ENCODE data around the gene ZNF182.
"Not testable (repeated sequence)": the region's sequence is repeated elsewhere in the genome, so short reads cannot be mapped to it uniquely, and the experiment has no call there.

The ZNF182 gene

DNA sequence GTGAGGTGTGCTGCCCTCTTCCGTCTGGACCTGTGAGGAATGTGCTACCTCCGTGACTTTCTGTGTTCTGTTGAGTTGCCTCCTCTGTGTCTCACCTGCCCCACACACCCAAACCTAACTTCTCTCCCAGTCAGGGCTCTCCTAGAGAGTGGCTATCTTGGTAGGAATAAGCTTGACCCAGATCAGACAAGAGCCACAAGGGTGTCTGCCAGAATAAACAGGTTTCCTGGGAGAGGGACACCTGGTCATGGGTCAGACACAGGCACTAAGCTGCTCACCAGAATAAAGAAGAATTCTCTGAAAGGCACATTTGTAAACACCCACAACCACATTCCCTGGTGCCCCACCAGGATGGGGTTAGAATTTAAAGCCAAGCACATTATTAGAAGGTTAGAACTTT, 11.1 kb downstream of the ZNF182 start:
- no peak for DNase-seq

DNA sequence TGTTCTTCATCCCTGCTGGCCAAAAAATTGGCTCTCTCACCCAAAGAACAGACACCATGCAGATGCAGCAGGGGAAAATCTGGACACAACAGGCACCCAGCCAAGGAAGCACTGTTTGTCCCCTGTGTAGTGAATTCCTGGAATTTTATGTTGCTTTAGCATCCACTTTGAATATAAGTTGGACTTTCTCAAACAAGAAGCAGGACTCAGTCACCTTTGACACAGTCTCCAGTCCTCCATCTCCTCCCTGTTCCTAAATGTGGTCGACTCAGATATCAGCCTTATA, 11.8 kb downstream of the ZNF182 start:
- DNase-seq: no peak

DNA sequence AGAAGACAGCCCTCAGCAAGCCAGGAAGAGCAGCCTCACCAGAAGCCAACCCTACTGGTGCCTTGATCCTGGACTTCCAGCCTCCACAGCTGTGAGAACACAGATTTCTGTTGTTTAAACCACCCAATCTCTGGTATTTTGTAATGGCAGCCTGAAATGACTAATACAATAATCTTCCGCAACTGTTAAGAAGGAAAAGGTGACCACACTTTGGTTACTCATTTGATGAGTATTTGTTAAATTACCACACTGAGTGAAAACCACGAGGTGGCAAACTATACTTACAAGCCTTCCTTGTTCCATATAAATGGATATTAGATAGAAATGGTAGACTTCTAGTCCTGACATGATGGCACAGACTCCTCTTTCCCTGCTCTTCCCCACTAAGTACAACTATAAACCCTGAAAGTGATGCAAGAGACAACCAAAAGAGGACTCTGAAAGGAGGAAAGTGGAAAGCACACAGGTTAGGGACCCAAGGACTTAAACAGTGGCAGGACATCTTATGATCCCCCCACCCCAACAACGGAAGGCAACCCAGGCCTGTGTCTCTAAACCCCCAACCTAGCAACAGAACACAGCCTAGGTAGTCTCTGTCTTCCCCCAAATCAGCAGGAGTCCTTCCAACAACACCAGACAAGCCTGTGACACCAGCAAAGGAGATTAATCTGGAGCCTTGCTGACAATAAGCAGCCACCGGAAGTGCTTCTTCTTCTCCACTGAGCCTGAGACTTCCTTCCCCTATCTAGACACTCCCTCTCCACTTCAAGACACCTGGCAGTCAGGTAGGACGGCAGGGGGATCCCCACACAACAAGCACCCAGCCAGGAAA, 12.3 kb downstream of the ZNF182 start:
- DNase-seq: no peak

DNA sequence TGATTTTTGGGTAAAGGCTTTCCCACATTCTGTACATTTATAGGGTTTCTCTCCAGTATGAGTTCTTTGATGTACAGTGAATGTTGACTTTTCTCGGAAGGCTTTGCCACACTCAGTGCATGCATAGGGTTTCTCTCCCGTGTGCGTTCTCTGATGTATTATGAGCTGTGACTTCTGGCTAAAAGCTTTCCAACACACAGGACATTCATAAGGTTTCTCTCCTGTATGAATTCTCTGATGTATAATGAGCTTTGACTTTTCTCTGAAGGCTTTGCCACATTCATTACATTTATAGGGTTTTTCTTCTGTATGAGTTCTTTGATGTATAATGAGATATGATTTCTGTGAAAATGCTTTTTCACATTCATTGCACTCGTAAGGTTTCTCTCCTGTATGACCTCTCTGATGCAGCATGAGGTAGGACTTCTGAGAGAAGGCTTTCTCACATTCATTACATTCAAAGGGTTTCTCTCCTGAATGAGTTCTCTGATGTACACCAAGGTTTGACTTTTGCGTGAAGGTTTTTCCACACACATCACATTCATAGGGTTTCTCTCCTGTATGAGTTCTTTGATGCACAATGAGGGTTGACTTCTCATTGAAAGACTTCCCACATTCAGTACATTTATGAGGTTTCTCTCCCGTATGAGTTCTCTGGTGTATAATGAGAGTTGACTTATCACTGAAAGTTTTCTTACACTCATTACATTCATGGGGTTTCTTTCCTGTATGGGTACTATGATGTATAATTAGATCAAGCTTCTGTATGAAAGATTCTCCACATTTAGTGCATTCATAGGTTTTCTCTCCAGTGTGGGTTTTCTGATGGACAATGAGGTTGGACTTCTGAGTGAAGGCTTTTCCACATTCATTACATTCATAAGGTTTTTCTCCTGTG, 27.3 kb downstream of the ZNF182 start:
- DNase-seq: no peak

DNA sequence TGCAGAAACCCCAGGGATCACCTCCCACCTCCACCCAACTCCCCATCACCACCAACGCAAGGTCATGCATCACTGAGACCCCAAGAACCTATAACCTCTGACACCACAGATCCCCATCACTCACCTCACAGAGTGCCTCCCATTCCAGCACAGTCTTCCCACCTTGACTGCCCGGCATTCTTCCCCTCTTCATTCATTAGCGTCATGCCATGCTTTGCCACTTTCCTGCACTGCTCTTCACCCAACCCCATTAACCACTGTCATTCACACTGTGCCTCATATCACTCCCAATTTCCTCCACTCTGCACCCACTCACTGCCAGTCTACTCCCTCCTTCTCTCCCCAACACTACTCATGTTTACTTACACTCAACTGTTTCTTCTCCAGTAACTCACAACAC, 30.6 kb downstream of the ZNF182 start:
- no peak for DNase-seq

DNA sequence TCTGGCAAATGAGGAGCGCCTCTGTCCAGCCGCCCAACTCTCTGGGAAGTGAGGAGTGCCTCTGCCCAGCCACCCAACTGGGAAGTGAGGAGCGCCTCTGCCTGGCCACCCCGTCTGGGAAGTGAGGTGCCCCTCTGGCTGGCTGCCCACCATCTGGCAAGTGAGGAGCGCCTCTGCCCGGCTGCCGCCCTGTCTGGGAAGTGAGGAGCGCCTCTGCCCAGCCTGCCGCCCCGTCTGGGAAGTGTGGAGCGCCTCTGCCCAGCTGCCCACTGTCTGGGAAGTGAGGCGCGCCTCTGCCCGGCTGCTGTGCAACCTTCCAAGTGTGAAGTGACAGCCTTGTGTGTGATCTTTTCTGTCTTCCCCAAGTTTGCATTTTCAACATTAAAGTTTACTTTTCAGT, 38.3 kb downstream of the ZNF182 start:
- DNase-seq: not testable (repeated sequence)

DNA sequence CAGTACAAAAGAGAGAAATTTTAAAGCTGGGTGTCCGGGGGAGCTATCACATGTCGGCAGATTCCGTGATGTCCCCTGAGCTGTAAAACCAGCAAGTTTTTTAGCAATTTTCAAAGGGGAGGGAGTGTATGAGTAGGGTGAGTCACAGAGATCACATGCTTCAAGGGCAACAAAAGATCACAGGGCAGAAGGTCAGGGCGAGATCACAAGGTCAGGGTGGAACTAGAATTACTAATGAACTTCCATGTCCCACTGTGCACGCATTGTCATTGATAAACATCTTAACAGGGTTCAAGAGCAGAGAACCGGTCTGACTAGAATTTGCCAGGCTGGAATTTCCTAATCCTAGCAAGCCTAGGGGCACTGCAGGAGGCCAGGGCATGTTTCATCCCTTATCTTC, 42.0 kb downstream of the ZNF182 start:
- not testable (repeated sequence) for DNase-seq

DNA sequence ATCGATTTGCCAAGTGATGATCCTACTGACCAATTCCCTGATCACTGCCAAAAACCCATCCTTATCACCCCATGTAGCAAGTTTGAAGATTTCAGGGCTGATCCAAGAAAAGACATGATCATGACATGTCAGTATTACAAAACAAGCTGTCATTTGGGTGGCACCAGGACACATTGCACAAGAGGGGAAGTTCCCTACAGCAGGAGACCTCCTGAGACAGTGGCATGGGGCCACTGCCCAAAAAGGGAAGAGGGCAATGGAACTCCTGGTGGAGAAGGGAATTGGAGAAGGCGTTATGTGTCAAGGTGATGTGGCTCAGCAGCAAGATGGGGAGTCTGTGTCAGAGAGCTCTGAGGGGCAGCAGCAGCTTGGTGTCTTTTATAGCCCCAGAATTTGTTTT, 43.4 kb downstream of the ZNF182 start:
- DNase-seq: no peak

DNA sequence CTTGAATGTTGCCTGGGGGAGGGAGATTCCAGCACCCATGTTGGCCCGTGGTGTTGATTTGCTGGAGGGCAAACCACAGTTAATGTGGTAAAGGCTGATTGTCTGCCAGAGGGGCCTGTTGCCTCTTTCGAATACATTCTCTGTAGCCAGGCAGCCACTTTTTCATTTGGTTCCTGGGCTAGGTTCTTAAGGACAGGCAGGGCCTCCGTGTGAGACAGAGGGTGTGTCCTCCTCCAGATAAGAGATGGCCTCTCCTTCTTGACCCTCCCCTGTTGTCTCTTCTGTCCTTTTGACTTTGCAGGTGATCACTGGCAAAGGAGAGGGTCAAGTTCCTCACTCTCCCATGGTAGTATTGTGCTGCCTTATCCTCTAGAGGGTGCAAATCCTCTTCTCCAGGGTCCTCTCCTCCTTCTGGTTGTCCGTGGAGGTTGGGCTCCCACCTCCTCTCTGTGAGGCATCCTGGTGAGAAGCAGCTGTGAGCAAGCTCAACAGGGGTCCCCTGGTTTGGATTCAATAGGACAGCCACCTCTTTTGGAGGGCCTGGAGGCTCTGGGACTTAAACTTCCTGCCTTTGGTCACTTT, 44.9 kb downstream of the ZNF182 start:
- DNase-seq: no peak

DNA sequence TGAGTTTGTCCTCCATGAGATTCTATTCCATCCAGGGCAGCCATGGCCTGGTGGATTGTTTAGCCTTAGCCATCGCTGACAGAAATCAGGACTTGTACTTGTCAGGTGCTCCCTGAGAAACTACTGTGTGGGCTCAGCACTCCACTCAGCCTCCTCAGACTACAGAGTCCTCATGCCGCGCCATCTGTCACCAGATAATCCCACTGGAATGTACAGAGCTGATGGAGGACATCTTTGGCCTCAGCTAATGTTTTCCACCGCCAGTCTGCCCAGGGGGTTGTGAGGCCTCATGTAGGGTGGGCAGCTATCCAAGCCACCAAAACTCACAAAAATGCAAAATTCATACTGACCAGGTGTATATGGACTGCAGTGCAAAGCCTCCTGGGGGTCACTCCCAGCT, 45.6 kb downstream of the ZNF182 start:
- DNase-seq: not testable (repeated sequence)

DNA sequence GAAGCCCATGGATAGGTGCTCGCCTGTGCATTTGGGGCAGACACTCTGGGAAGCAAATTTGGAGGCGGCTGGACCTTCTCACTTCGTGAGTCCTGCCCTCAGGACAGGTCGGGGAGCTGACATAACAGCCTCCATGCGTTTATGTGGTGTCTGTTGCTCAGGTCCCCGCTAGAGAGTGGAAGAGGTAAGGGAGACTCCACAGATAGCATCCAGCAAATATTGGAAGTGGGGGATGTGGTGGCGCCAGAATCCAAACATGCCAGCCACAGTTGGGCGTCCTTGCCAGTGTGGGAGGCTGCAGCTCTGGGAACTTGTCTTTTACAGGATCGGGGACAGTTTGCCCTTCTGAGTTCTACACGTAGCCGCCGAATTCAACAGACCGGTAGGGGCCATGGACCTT, 47.8 kb downstream of the ZNF182 start:
- DNase-seq: no peak

DNA sequence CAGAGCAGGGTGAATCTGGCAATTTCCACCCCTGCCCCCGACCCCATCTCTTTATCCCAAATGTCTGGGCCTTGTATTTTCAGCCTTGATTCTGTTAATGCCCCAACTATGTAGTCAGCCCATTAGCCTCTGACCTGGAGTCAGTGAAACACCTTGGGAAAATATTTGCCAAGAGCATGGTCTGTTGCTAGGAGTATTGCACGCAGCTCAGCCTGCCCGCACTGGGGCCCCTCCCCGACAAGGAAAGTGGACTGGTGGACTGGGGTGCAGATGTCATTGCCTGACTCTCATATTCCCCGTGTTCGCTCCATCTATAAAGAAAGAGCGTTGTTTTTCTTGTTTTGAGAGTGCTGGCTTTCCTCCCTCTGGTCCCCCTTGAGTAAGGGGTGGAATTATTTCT, 48.5 kb downstream of the ZNF182 start:
- not testable (repeated sequence) for DNase-seq

DNA sequence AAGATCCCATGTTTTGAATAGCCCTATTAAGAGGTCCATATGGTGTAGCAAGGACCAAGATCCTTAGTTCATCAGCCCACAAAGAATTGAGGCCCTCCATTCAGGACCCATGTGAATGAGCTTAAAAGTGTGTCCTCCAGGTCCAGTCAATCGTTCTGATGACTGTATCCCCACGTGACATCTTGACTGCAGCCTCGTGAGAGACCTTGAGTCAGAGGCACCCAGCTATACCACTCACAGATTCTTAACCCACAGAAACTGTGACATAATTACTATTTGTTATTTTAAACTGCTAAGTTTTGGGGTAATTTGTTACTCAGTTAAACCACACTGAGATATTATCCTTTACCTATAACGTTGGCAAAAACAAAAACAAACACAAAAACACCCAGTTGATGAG, 62.4 kb downstream of the ZNF182 start:
- no peak for DNase-seq

DNA sequence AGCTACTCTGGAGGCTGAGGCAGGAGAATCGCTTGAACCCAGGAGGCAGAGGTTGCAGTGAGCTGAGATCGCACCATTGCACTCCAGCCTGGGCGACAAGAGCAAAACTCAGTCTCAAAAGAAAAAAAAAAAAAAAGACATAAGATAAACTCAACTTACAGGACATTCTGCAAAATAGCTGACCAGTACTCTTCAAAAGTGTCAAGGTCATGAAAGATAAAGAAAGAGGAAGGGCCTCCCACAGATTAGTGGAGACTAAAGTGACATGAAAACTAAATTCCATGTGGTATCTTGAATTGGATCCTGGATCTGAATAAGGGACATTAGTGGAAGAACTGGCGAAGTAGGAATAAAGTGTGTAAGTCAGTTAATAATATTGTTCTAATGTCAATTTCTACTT, 63.3 kb downstream of the ZNF182 start:
- no peak for DNase-seq

DNA sequence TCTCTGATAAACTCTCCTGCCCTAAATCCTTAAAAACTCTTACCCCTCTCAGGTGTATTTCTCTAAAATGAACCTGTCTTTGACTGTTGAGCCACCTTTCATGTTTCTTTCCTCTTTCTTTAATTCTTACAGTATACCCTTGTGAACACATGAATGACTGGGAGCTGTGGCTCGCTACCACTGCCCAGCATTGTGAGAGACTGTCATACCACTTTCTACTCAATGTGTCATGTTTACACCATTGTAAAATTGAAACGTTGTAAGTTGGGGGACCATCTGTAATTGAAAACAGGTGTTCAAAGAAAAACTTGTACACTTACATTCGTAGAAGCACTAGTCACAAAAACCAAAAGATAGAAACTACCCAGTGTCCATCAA, 66.9 kb downstream of the ZNF182 start:
- no peak for DNase-seq

DNA sequence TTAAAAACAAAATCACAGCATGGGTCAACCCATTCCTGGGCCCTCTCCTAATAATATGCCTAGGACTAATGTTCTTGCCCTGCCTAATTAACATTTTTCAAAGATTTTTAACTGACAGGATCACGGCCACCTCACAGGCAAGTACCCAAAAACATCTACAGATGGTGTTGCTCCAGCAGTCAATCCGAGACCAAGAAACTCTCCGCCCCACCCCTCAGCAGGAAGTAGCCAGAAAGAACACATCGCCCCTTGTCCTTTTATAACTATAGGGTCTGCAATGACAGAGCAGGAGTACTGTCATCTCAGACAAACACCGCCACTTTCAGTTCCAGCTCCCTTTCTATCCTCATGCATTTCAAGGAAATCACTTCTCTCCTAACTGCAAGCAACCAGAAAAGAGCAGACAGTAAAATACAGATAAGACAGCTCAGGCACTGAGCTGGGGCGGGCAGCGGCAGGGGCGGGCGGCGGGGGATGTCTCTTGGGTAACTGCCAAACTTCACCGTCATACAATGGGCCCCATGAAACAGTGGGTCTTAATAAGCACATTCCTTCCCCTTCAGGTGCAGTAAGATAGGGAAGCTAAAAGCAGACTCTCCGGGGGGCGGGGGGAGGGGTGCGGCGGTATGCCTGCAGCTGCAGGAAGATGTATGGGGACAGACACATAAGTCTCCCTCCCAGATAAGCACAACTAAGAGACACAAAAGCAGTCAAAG, 67.4 kb downstream of the ZNF182 start:
- DNase-seq: peak; percentile 13

DNA sequence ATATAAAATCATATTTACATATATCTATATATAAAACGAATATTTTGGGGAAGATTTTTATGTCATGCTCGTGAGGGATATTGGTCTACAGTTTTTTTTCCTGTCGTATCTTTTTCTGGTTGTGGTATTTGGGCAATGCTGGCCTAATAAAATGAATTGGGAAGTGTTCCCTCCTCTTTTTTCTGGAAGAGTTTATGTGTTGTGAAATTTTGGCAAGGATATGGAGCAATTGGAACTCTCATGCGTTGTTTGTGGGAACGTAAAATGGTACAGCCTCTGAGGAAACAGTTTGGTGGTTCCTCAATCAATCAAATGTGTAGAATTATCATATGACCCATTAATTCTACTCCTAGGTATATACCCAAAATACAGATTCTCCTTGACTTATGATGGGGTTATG, 69.8 kb downstream of the ZNF182 start:
- DNase-seq: no peak

DNA sequence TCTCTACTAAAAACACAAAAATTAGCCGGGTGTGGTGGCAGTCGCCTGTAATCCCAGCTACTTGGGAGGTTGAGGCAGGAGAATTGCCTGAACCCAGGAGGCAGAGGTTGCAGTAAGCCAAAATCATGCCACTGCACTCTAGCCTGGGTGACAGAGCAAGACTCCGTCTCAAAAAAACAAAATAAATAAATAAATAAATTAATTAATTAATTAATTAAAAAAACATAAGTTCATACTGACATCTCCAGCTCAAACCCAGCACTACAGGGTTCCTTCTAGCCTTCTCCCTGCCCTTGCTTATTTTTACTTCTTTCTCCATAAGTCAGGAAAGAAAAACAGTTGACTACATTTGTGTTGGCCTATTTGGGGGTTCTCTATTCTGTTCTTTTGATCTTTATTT, 71.8 kb downstream of the ZNF182 start:
- not testable (repeated sequence) for DNase-seq

DNA sequence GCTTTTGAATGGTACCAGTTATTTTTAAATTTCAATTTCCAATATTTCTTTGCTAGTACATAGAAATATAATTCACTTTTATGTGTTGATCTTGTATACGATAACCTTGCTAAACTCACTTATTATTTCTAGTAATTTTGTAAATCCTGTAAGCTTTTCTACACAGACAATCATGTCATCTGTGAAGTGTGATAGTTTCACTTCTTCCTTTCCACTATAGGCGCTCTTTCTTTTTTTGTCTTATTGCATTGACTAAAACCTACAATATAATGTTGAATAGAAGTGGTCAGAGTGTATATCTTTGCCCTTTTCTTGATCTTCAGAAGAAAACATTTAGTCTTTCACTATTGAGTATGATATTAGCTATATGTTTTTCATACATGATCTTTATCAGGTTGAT, 76.6 kb downstream of the ZNF182 start:
- no peak for DNase-seq

Data from stimulated activated CD4-positive, alpha-beta T cell treated with anti-CD3 and anti-CD28 coated beads, Interleukin-1b, Interleukin-23, amount 100 ng/mL, for 48 hours (primary cell).